Left forelimb (tissue), 1 donor: ENCODE data around the gene ARVCF.

Experiments used
- DNase-seq: peaks from one replicate; pipeline ENCODE4 v3.0.0-alpha.2; 2018; ENCODE audit warnings: low spot score

The ARVCF gene

DNA sequence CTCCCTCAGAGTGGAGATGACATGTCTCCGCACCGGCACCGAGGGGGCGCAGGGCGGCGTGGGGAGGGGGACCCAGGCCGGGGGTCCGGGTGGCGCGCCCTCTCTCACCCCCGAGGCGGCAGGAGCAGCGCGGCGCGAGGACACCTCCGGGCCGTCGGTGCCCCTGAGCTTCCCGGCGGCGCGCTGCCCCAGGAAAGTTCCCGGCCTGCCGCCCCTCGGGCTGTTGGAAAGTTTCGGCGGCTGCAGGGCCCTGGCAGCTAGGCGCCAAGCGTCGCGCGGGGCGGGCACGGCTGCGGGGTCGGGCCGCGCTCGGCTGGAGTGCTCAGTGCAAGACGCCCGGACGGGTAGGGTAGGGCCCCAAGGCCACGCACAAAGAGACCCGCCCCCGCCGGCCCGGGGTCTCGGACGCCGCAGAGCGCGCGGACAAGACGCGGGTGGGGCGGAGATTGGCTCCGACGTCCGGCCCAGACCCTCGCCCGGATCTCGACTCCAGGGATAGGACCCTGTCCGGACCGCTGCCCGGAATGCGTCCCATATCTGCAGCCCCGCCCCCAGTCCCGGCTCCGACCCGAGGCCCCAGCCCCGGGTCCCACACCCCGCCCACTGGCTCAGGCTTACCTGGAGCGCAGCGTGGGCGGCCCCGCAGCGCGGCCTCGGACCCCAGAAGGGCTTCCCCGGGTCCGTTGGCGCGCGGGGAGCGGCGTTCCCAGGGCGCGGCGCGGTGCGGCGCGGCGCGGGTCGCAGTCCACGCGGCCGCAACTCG, 471 bp downstream of the ARVCF start:
- no peak for DNase-seq

DNA sequence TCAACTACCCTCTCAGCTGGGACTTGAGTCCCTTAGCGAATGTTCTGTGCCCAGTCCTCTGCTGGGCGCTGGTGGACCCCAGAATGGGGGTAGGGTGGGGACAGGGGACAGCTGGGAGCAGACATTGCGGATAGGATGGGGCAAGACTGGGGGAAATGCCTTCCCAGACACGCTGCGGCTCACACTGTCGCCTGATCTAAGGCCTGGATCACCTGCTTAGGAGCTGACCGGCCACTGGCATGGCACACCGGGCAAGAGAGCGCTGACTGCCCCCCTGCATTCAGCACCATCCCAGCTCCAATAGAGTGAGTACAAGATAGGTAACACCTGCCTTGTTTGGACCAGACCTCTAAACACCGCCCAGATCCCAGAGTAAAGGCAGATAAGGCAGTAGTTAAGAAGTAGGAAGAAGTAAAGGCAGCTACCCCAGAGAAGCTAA, 1.4 kb downstream of the ARVCF start:
- no peak for DNase-seq

DNA sequence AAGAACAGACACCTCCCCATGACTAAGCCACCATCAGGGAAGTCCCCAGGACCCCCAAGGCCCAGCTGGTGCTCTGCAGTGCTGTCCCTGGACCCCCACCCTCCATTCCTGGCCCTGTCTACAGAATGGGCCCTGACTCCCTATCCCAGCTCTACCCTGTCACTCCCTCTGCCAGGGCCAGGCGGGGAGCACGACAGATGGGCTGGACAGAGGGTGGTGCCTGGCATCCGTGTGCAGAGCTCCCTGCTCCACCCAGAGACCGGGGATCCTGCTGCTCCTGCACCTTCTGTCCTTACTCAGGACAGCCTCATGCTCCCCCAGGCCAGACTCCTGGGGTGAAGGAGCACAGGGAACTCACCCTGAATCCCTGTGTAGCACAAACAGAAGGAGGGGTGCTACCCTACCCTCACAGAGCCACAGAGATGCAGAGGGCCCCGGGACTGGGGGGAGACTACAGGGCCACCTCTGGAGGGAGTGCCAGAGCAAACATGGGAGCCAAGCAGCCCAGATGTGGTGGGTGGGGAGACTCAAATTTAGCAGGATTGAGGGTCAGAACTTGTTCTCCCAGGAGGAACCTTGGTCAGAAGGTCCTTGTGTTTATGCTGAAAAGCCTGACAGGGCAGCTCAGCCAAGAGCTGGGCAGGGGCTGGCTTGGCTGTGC, 2.0 kb downstream of the ARVCF start:
- DNase-seq = no peak

DNA sequence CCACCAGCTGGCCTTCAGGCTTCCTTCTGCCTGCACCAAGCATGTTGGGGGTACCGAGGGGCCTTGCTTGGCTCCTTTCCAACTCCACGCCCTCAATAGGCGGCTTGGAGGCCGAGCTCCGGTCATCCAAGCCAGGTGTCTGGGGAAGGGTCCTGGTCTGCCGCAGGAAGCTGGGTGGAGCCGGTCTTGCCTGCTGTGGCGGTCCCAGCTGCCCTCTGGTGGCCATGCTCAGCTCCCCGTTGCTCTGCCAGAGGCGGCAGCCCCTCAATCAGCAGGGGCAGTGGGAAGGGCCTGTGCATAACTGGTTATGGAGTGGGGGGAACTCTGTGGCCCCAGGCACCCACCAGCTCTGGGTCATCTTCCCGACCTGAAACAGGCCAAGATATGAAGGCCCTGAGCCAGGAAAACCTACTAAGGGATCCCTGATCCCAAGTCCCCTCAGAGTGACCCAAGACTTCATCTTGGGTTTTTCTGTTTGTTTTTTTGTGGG, 3.2 kb downstream of the ARVCF start:
- no peak for DNase-seq

DNA sequence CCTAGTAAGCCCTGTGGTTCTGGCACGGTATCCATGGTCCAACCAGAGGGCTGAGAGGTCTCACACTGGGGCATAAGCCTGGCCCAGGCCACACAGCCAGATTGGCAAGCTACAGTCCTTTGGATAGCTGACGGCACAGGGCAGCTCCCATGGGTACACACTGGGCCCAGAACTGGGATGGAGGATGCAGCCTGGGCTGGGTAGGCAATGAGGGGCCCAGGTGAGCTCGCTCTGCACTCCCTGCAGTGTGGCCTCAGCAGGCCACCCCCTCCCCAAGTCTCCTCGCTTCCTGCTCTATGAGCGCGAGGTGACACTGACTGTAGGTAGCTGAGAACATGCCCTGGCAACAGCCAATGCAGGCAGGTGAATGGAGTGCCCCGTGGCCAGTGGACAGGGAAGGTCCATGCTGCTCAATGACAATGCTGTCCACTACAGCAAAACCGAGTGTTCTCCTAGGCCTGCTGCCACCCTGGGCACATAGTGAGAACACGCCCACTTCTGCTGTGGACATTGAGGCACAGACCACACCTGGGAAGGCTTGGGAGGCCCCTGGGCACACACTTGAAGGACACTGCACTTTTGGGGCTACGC, 3.8 kb downstream of the ARVCF start:
- DNase-seq = no peak

DNA sequence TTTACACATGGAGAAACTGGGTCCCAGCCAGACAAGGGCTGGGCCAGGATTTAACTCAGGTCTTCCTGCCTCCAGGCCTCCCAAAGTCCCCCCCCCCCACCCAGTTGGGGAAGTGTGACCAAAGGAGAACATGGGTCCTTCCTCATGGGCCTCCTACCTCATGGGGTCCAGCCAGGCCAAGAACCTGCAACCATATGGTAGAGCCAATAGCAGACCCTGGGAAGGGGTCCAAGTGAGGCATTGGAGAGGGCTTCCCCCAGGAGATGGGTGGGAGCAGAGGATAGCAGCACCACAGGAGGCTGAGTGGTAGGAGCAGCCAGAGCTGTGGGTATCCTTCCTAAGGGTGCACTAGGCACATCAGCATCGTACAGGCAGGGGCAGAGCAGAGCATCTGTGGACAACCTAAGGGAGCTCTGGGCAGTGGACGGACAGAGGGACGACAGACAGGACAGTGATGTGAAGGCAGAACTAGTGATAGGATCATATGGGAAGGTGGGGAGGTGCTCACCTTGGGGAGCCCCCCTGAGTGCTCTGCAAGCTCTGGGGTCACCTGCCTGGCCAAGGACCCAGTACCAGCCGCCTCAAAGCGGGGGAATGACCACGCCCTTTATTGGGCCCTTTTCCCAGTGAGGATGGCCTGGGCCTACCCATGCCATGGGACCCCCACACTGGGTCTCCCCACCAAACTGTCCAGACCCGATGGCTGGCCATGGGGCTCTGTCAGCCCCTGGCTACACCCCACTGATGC, 4.5 kb downstream of the ARVCF start:
- DNase-seq = no peak

DNA sequence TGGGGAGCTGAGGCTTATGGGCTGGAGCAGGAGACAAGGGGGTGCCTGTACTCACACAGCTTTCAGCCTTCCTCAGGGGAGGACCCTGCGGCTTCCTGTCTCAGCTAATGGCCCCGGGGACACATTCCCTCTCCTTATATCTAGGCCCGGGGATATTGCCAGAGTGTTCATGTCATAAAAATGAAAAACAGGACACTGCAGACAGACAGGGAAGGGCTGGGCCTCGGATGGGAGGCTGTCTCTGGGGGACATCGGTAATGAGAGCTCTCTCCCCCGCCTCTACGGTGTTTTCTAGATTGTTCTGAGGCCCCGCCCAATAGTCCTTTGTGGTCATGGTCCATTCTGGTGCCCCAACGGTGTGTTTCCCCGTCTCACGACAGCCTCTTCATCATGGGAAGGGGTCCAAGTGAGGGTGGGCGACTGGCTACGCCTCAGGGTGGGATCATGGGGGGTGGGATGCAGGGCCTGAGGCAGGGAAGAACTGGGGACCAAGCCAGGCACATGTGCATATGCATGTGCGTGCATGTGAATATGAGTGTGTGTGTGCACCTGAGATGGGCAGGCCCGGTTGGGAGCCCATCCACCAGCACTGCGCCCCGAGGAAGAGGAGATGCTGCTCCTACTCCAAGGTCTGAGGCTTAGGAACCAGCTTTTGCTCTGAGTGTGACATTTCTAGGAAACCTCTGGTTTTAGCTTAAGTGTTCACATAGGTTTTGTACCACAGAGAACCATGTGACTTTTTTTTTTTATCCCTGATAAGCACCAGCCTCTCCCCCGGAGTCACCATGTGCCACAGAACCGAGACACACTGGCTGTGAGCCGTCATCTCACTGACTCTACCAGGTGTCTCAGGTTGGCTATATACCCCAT, 5.3 kb downstream of the ARVCF start:
- no peak for DNase-seq

DNA sequence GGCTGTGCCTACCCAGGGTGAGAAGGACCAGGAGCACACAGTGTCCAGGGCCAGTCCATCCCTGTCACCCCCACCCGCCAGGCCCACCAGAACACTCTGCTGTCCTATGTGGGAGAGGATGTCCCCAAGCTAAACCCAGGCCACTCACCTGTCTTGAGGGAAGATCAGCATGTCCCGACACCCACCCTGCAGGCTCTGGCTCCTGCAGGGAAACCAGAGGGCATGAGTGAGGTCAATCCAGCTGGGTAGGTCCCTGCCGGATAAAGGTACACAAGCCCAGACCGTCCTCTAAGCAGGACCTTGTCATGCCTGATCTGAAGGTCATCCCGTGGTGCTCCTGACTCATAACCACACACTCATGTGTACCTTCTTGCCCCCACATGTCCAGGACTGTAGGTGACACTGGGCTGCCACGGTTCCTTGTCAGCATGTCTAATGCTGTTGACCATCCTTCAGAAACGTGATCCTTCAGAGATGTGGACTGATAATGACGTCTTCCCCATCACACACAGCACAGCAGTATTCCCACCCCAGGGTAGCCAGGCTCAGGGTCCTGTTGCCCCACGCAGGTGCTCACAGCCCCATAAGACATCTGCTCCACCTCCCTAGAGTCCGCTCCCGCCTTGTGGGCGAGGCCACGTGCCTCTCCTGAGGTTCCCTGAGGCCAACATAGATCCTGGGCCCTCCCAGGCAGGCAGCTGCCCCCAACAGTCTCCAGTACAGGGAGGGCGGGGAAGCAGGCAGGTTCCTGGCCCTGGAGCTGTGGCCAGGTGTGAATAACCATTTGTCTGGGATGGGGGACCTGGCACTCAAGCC, 6.1 kb downstream of the ARVCF start:
- DNase-seq = no peak

DNA sequence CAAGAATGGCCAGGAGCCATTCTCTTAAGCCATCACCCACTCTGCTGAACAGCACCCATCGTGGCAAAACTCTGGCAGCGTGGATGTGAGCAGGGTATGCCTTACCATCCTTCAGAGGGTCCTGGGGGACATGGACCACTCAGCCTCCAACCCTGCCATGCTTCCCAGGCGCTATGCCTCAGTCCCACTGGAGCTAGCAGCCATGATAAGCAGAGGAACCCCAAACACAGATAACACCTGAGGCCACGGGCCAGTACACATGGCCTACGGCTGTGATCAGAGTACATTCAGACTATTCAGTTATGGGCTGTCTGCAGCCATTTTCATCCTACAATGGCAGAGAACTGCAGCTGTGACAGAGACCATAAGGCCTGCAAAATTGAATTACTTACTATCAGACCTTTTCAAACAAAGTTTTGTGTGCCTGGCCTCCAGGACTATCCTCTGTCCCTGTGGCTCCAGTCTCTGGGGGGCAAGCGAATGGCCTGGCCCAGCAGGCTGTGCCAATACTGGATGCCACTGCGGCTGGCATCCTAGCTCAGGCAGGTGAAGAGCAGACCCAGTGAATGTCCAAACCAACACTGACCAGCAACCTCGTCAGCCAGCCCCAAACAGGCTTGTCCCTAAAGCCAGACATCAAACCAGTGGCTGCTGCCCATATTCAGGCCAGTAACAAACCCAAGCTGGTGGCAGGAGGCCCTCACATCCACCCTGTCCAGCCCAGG, 6.9 kb downstream of the ARVCF start:
- DNase-seq = no peak

DNA sequence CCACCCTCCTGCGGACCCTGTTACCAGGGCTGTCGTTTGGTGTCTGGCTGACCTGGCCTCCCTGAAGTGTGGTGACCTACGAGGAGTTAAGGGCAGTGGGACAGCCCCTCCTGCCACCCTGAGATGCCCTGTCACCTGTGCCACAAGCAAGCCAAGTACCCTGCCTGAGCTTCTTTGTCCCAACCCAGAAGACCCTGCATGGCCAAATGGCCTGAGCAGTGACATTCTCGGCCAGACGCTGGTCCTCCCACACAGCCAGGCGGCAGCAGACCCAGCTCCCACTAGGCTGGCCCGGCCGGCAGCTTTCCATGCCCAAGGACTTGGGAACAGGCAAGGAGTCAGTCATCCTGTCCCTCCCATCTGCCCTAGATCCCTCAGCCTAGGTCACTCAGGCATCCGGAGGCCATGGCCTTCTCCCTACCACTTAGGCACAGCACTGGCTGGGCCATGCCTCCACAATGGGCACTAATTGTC, 7.6 kb downstream of the ARVCF start:
- no peak for DNase-seq

DNA sequence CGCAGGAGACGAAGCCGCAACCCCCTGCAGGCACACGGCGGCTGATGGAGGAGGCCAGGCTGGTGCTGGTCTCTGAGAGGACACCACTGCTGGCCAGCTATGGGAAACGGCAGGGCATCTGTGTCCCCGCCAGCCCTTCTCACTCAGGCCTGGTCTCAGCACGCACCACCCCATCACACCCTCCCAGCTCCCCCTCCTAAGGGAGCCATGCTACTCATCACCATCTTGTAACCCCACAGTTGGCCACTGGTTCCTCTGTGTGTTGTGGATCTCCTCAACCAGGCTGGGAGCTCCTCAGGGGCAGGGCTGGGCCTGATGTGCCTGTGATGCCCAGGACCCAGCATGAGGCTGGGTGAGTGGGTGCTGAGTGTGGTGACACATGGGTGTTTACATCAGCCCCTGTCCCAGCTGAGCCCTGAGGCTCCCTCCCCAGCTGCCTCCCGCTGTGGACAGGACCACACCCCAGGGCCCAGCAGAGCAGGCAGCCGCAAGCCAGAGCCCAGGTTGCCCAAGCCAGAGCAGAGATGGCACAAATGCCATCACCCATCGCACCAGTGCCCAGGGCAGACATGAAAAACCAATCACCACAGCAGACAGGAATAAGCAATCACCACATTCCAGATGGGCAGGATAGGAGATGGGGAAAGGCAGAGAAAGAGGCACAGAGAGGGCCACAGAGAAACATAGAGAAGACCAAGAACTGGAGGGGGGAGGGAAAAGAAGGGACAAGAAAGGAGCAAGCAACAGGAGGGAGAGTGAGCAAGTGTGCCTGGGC, 8.2 kb downstream of the ARVCF start:
- no peak for DNase-seq

DNA sequence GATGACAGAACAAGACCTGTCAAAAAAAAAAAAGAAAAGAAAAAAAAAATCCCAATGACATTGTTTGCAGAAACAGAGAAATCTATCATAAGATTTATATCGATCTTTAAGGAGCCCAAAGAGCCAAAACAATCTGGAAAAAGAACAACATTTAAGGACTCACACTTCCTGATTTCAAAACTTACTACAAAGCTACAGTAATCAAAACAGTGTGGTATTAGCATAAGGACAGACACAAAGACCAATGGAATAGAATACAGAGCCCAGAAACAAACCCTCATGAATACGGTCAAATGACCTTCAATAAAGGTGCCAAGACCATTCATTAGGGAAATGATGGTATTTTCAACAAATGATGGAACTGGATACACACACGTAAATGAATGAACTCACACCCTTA, 12.2 kb downstream of the ARVCF start:
- no peak for DNase-seq

DNA sequence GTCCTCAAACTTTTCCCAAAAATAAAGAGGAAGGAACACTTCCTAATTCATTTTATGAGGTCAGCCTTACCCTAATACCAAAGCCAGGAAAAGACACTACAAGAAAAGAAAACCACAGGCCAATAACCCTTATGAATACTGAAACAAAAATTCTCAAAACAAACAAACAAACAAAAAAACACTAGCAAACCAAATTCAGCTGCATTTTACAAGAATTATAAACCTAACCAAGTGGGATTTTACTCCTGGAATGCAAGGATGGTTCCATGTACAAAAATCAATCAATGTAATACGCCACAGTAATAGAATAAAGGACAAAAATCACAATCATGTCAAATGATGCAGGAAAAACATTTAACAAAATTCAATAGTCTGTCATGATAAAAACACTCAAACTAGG, 13.3 kb downstream of the ARVCF start:
- no peak for DNase-seq

DNA sequence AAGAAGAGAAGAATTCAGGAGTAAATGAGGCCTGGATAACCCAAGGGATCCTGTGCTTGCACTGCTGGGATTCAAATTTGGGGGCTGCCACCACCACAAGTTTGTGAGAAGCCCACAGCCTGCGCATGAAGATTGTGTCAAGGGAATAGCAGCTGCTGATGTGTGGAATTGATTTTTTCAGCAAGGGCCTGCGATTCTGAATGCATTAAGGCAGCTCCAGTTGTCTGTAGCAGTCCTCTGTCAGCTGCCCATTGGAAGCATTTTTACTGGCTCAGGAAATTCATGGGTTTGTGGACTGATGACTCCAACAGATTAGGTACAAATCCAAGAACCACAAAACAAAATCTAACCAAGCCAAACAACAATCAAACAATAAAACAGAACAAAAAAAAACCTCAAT, 14.0 kb downstream of the ARVCF start:
- no peak for DNase-seq

DNA sequence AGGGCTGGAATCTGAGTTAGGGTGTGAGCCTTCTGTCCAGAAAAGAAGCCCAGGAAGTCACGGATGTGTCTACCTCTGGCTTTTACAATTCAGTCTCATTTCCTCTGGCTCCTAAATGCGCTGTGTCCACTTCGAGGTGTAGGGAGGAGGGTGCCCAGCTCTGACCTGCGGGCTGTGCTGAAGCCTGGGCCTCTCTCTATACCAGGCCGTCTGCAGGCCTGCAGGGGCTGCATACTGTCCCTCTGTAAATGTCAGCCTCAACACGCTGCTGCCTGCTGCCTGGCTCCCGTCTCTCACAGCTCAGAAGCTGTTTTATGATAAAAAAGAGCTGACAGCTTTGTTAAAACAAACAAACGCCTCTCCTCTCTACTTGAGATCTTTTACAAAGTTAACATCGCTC, 14.5 kb downstream of the ARVCF start:
- DNase-seq = no peak

DNA sequence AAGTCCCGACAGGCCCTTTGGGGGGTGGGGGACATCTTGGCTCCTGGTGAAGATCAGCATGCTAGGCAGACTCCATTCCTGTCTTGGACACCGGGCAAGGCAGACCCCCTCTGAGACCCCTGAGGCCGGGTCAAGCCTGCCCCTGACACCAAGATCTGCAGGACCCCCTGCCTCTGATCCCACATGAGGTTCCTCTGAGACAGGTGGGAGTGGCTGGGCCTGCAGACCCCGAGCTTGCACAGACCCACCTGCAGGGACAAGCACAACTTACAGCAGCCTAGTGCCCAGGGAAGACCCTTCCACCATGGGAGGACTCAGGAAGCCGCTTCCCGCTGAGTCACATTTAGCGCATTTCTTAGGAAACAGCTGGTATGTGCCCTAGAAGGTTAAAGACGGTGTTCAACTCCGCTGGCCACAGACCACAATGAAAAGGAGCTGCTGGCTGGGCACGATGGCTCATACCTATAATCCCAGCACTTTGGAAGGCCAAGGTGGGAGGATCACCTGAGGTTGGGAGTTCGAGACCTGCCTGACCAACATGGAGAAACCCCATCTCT, 15.5 kb downstream of the ARVCF start:
- no peak for DNase-seq

DNA sequence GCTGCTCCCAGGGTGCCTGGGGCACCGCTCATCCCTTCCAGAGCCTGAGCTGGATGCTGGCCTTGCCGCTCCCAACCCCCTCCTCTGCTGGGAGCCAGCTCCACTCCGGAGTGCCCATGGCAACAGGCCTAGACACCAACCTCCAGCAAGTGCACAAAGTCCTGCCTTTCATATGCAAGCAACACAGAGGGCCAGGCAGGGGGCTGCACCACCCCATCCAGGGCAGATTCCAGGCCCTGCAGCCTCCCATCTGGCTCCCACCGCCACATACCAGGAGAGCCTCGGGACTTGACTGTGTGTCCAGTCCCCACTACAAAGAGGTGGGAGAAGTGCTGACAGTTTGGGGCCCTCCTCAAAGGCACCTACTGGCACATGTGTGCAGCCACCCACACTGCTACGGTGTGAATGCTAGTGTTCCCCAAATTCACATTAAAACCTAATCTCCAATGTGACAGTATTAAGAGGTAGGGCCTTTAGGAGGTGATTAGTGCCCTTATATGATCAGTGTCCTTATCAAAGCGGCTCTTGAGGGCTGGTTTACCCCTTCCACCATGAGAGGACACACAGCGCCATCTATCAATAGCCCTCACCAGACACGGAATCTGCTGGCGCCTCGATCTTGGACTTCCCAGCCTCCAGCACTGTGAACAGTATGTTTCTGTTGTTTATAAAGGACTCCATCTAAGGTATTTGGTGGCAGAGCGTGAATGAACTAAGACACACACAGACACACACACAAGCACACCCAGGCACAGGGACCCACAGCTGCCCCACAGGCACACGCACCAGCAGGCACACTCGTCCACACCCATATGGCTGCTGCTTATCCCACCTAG, 16.2 kb downstream of the ARVCF start:
- DNase-seq = no peak
